GM15510 (cell line): ENCODE measurements around the gene IRF6.
A peak's percentile ranks its signal among the peaks of the same experiment; 100 is the strongest.

Source experiments
- POLR2A ChIP-seq: IDR thresholded peaks from 3 replicates; pipeline ENCODE4 v1.6.1; 2011; ENCODE audit warnings: borderline replicate concordance; ENCODE audit not compliant: insufficient read length; ENCODE audit errors: extremely low read depth

IRF6 gene

GRCh38 chr1:209755926-209756614, 49.9 kb downstream of the IRF6 start, which contains the start of gene TRAF3IP3:
Gene TRAF3IP3 (plus strand): TSS chr1:209756053. CDS start chr1:209760040, 3,987 bp downstream.
- TF ChIP-seq POLR2A: peak; percentile 50

DNA sequence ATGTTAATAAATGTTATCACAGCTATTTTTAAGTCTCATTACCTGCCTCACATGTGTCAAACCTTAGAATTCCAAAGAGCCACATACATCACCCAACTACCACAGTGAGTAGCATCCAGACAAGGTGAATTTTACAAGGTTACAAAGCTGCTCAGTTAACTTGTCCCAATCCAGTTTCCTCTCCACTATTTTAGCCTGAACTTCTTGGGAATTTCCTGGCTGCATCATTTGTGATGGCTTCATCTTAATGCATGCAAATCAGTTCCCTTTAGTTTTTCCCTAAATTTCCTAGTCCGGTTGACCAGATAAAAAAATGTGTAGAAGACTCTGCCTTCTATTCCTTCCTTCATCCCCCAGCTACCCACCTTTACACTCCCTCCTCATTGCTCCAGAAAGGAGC, 50.7 kb downstream of the IRF6 start:
- no peak for TF ChIP-seq POLR2A

GRCh38 chr1:209752890-209753289, 53.1 kb downstream of the IRF6 start:
- TF ChIP-seq POLR2A: no peak

GRCh38 chr1:209751627-209752231, 54.2 kb downstream of the IRF6 start:
- TF ChIP-seq POLR2A: no peak

- TF ChIP-seq POLR2A: no peak
Observed at GRCh38 chr1:209749670-209750323, 56.1 kb downstream of the IRF6 start.

DNA sequence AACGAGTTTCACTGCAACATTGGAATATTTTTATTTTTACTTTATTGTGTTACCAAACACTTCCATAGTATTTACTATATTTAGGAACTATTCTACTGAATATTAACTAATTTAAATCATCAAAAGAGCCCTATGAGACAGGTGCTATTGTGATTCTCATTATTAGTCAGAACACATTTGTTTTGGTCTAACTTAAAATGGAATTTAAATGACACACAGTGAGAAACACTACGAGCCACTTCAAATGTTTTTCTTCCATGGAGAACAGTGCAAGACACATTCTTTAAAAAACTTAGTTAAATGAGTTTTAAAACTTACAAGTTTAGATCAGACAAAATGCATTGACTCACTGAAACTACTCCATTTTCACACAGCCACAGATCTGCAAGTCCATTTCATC, 56.7 kb downstream of the IRF6 start:
- no peak for TF ChIP-seq POLR2A

GRCh38 chr1:209748620-209749019, 57.3 kb downstream of the IRF6 start:
- no peak for TF ChIP-seq POLR2A

GRCh38 chr1:209747580-209748262, 58.2 kb downstream of the IRF6 start:
- TF ChIP-seq POLR2A: no peak

DNA sequence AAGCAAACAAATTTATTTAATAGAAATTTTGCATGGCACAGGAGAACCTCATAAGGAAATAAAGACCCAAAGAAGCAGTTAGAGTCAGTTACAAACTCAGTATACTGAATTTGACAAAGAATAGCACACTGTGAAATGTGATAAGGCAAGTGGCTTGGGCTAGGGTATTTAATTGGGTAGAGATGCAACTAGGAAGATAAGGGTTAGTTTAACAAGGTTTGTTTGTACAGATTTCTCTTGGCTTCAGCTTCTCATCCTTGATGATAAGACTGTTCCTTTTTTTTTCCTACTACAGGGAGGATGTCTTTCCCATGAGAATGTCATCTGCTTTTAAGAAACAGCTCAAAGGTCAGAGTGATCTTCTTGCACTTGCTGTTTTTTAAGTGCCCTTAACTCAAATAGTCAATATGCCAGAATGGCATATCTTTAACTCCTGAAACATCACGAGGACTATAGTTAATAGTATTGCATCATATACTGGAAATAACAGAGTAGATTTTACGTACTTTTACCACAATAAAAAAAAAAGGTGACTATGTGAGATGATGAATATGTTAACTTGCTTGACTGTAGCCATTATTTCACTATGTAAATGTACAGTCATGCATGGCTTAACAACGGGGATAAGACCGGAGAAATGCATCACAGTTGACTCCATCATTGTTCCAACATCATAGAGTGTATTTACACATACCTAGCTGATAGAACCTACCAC, 59.3 kb downstream of the IRF6 start:
- TF ChIP-seq POLR2A: no peak

DNA sequence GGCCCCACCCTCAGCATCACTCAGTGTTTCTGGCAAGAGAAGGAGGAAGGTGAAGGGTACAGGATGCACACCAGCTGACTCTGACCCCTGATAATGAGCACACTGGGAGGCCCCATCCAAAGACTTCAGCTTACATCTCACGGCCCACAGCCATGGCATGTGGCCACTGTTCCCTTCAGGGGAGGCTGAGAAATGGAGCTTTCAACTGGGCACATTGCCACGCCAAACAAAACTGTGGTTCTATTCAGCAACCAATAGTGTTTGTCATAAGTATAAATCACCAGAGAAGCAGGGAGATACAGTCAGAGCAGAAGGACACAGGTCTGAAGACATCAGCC, 62.8 kb downstream of the IRF6 start:
- no peak for TF ChIP-seq POLR2A

- no peak for TF ChIP-seq POLR2A
Observed at GRCh38 chr1:209742409-209743144, 63.4 kb downstream of the IRF6 start.

- TF ChIP-seq POLR2A: no peak
Observed at GRCh38 chr1:209741889-209742288, 64.1 kb downstream of the IRF6 start.

DNA sequence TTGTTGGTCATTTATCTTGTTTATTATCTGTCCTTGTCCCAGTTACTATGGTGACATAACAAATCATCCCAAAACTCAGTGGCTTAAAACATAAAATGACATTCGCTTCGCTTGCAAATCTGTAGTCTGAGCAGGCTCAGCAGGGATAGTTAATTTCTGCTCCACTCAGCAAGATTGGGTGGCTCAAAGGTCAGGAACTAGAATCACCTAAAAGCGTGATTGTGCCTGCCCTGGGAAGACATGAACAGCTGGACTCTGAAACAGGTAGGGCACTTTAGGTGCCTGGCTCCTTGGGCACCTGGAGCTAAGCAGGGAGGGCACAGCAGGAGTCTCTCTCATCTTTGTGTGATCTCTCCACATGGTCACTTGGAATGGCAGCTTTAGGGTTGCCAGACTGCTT, 64.7 kb downstream of the IRF6 start:
- TF ChIP-seq POLR2A: no peak

DNA sequence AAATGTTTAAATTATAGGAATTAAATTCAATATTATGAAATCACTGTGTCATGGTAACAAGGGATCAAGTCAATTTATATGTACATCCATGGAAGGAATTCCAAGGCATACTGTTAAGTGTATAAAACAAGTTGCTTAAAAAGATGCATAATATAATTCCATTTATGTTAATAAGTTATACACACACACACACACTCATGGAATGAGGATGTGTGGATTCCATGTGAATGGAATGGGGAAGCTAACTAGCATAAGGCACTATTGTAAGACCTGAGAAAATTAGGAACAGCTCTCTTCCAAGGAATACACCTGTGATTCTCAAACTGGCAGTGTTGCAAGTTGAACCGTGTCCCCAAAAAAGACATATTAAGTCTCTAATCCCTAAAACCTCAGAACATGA, 67.7 kb downstream of the IRF6 start:
- TF ChIP-seq POLR2A: no peak
